H9 (cell line): ENCODE measurements around the gene GREB1L. TPM values are rescaled to one million over a fixed set of nuclear protein-coding genes. Genes with fewer than 3 reads are reported as not detected.

ENCODE experiments used
- DNase-seq: peaks from one replicate; pipeline ENCODE4 v3.0.0-alpha.2; 2017
- H2AFZ ChIP-seq: one replicate; pipeline ENCODE4 v1.6.1; 2013; ENCODE audit warnings: mild to moderate bottlenecking, low read length, control low read depth, moderate library complexity
- H2AK5ac ChIP-seq: 2 replicates; pipeline ENCODE4 v1.6.1; 2013; ENCODE audit warnings: low read length, control low read depth, mixed read lengths; ENCODE audit not compliant: insufficient read length
- H2BK120ac ChIP-seq: one replicate; pipeline ENCODE4 v1.6.1; 2013; ENCODE audit warnings: low read depth, mild to moderate bottlenecking, low read length, control low read depth, inconsistent platforms; ENCODE audit not compliant: poor library complexity, severe bottlenecking
- H2BK12ac ChIP-seq: 2 replicates; pipeline ENCODE4 v1.6.1; 2013; ENCODE audit warnings: low read length, control low read depth, mixed read lengths, low read depth; ENCODE audit not compliant: insufficient read length
- H2BK15ac ChIP-seq: 2 replicates; pipeline ENCODE4 v1.6.1; 2013; ENCODE audit warnings: low read depth, low read length, control low read depth
- H2BK20ac ChIP-seq: one replicate; pipeline ENCODE4 v1.6.1; 2013; ENCODE audit warnings: low read depth, mild to moderate bottlenecking, low read length, control low read depth, inconsistent platforms; ENCODE audit not compliant: poor library complexity, severe bottlenecking
- H2BK5ac ChIP-seq: 2 replicates; pipeline ENCODE4 v1.6.1; 2013; ENCODE audit warnings: low read length, control low read depth, mixed read lengths; ENCODE audit not compliant: insufficient read length
- H3K14ac ChIP-seq: 2 replicates; pipeline ENCODE4 v1.6.1; 2013; ENCODE audit warnings: low read length, control low read depth; ENCODE audit not compliant: insufficient read depth
- H3K18ac ChIP-seq: 2 replicates; pipeline ENCODE4 v1.6.1; 2013; ENCODE audit warnings: low read depth, mild to moderate bottlenecking, mixed read lengths, low read length, control low read depth; ENCODE audit not compliant: insufficient read length
- H3K23ac ChIP-seq: 2 replicates; pipeline ENCODE4 v1.6.1; 2013; ENCODE audit warnings: low read length, control low read depth, mixed read lengths, low read depth; ENCODE audit not compliant: insufficient read length
- H3K23me2 ChIP-seq: 2 replicates; pipeline ENCODE4 v1.6.1; 2013; ENCODE audit warnings: low read depth, mild to moderate bottlenecking, mixed read lengths, low read length, control low read depth; ENCODE audit not compliant: insufficient read length, poor library complexity, severe bottlenecking
- H3K27ac ChIP-seq: 2 replicates; pipeline ENCODE4 v1.5.1; 2013; ENCODE audit warnings: low read length, control low read depth, mixed read lengths, low read depth; ENCODE audit not compliant: insufficient read length
- H3K27me3 ChIP-seq: 2 replicates; pipeline ENCODE4 v1.6.1; 2013; ENCODE audit warnings: low read length, control low read depth, inconsistent platforms; ENCODE audit not compliant: insufficient read depth
- H3K4ac ChIP-seq: 2 replicates; pipeline ENCODE4 v1.6.1; 2013; ENCODE audit warnings: low read depth, mild to moderate bottlenecking, control low read depth, inconsistent platforms, low read length, moderate library complexity
- H3K4me1 ChIP-seq: 2 replicates; pipeline ENCODE4 v1.6.1; 2013; ENCODE audit warnings: low read length, control low read depth, inconsistent platforms; ENCODE audit not compliant: insufficient read depth
- H3K4me2 ChIP-seq: 2 replicates; pipeline ENCODE4 v1.6.1; 2013; ENCODE audit warnings: low read length, control low read depth, mixed read lengths; ENCODE audit not compliant: insufficient read length, insufficient read depth
- H3K56ac ChIP-seq: 2 replicates; pipeline ENCODE4 v1.6.1; 2013; ENCODE audit warnings: low read depth, mild to moderate bottlenecking, mixed read lengths, low read length, control low read depth; ENCODE audit not compliant: insufficient read length
- H3K79me1 ChIP-seq: 2 replicates; pipeline ENCODE4 v1.6.1; 2013; ENCODE audit warnings: low read depth, mild to moderate bottlenecking, moderate library complexity, low read length, control low read depth, inconsistent platforms; ENCODE audit not compliant: insufficient read depth, poor library complexity, severe bottlenecking
- H3K79me2 ChIP-seq: 2 replicates; pipeline ENCODE4 v1.6.1; 2013; ENCODE audit warnings: low read length, control low read depth, inconsistent platforms; ENCODE audit not compliant: insufficient read depth
- H3K9ac ChIP-seq: 2 replicates; pipeline ENCODE4 v1.6.1; 2013; ENCODE audit warnings: low read length, control low read depth, mixed read lengths; ENCODE audit not compliant: insufficient read length; ENCODE audit errors: extremely low read depth
- H3K9me3 ChIP-seq: one replicate; pipeline ENCODE4 v1.6.1; 2013; ENCODE audit warnings: low read depth, low read length, inconsistent platforms; ENCODE audit not compliant: control insufficient read depth
- H3T11ph ChIP-seq: one replicate; pipeline ENCODE4 v1.6.1; 2013; ENCODE audit warnings: mild to moderate bottlenecking, low read length, control low read depth, inconsistent platforms
- H4K20me1 ChIP-seq: one replicate; pipeline ENCODE4 v1.6.1; 2013; ENCODE audit not compliant: control insufficient read depth, insufficient read length, insufficient read depth
- H4K5ac ChIP-seq: 2 replicates; pipeline ENCODE4 v1.6.1; 2013; ENCODE audit warnings: low read depth, mild to moderate bottlenecking, mixed read lengths, low read length, control low read depth; ENCODE audit not compliant: insufficient read length
- H4K8ac ChIP-seq: replicated peaks from 2 replicates; pipeline ENCODE4 v1.6.1; 2013; ENCODE audit warnings: low read length, control low read depth, mixed read lengths, low read depth; ENCODE audit not compliant: insufficient read length
- H4K91ac ChIP-seq: 2 replicates; pipeline ENCODE4 v1.6.1; 2013; ENCODE audit warnings: low read depth, mild to moderate bottlenecking, moderate library complexity, mixed read lengths, low read length, control low read depth; ENCODE audit not compliant: insufficient read length
- H3K27ac Mint-ChIP-seq, 3 experiments: 2 replicates in 2 of 3; 3 replicates in 1 of 3; pipeline ENCODE4 v1.8.0; 2020 to 2021; ENCODE audit warnings: mixed read lengths in 3 of 3, mild to moderate bottlenecking in 1 of 3, moderate library complexity in 1 of 3
- H3K27me3 Mint-ChIP-seq: 2 replicates; pipeline ENCODE4 v1.8.0; 2021; ENCODE audit warnings: low read depth, mild to moderate bottlenecking, moderate library complexity, mixed read lengths
- H3K36me3 Mint-ChIP-seq, 3 experiments: 2 replicates in 2 of 3; 3 replicates in 1 of 3; pipeline ENCODE4 v1.8.0; 2020 to 2021; ENCODE audit warnings: low read depth in 3 of 3, mixed read lengths in 3 of 3; ENCODE audit not compliant: insufficient read depth in 1 of 3
- H3K4me1 Mint-ChIP-seq, 2 experiments: 2 replicates each; pipeline ENCODE4 v1.8.0; 2020; ENCODE audit warnings: mixed read lengths in 2 of 2
- H3K4me3 Mint-ChIP-seq, 2 experiments: 2 replicates in 1 of 2; 3 replicates in 1 of 2; pipeline ENCODE4 v1.8.0; 2020 to 2021; ENCODE audit warnings: mild to moderate bottlenecking in 2 of 2, mixed read lengths in 2 of 2, moderate library complexity in 1 of 2
- H3K9me3 Mint-ChIP-seq, 2 experiments: 2 replicates in 1 of 2; 3 replicates in 1 of 2; pipeline ENCODE4 v1.8.0; 2020; ENCODE audit warnings: mild to moderate bottlenecking in 2 of 2, mixed read lengths in 2 of 2, moderate library complexity in 1 of 2
- CTCF ChIP-seq: fragments of 200-600 bp; sonication (generic); conservative IDR thresholded peaks from 3 replicates; pipeline ENCODE4 v1.8.0; 2021; ENCODE audit warnings: antibody characterized with exemption, mild to moderate bottlenecking
- WGBS: extraction: QIAGEN DNeasy Blood & Tissue Kit; methylation state at CpG from one replicate; pipeline ENCODE4 v1.1.7; 2013; ENCODE audit warnings: missing lambda C conversion rate, low lambda C conversion rate, mixed read lengths; ENCODE audit not compliant: insufficient read length; ENCODE audit errors: extremely low coverage; 5-methylcytosine and 5-hydroxymethylcytosine counted together
- total RNA-seq: library from RNA; stranded (reverse); gene quantifications from 2 replicates; pipeline ENCODE4 v1.2.1, GENCODE V29; 2021

Gene GREB1L
- total RNA-seq, 1 experiment from 2014 or later: 2.7 TPM

DNA sequence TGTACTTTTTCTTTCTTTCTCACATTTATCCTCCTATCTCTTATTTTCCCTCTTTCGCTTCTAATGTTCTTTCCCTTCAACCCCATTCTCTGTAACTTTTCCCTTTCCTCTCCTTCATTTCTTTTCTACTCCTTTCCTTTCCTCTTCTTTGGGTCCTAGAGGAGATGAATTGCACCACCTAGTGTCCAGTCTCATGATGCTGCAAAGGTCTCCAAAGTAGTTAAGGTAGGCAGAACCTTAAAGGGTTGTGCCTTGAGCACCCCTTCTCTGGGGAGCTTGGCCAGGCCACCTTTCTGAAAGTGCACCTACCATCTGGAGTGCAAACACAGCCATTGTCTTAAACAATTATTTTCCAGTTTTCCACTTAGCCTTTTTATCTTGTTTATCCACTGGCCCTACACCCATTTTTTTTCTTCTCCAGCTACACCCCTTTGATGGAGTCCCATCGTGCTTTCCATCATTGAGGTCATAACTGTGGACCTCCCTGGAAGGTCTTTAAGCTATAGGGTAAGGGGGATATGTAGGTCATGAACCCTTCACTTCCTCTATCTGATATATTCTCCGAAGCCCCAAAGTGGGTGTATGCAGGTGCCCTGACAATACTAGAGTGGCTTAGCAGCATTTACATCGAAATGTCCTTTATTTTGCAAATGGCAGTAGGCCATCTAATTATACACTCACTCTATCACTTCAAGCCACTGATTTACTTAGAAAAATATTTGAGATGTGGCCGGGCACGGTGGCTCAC lies 202.6 kb downstream of the GREB1L start:
- H2AFZ ChIP-seq: no peak overlapping the region
- H3K4me3 Mint-ChIP-seq: no peak overlapping the region

More for the DNA sequence above, 202.6 kb downstream of the GREB1L start:
- no peak overlapping the region for H2BK20ac ChIP-seq
- peaks cover 0 to 8% (median 0%) of the 10 kb centered on the region in 3 experiments; a peak in 1 of 7 replicates for H3K36me3 Mint-ChIP-seq
- H3K27ac Mint-ChIP-seq: no peak overlapping the region; a peak in 1 of 7 replicates
- no peak overlapping the region for H4K8ac ChIP-seq
- no peaks in the 10 kb centered on the region for H4K20me1 ChIP-seq
- peaks cover 4 to 13% of the 10 kb centered on the region in 2 experiments for H3K4me1 Mint-ChIP-seq
- H3K27me3 ChIP-seq: no peaks in the 10 kb centered on the region
- no peak overlapping the region for H3K4ac ChIP-seq
- H4K5ac ChIP-seq: no peak overlapping the region
- no peaks in the 10 kb centered on the region for H3K79me2 ChIP-seq
- H3K79me1 ChIP-seq: no peaks in the 10 kb centered on the region
- no peak overlapping the region for H2BK120ac ChIP-seq
- no peaks in the 10 kb centered on the region for H3K4me1 ChIP-seq
- H3K4me2 ChIP-seq: no peak overlapping the region
- H3K27me3 Mint-ChIP-seq: peaks cover 26% of the 10 kb centered on the region
- H3K9me3 Mint-ChIP-seq: no peaks in the 10 kb centered on the region
- no peak overlapping the region for H3K14ac ChIP-seq
- no peak overlapping the region for H4K91ac ChIP-seq
- H2BK12ac ChIP-seq: no peak overlapping the region
- no peak overlapping the region for H3T11ph ChIP-seq
- no CpG with 5 or more reads among the region's 6 CpGs for WGBS
- no peak overlapping the region for H3K27ac ChIP-seq
- H2AK5ac ChIP-seq: no peak overlapping the region
- no peaks in the 10 kb centered on the region for H3K9me3 ChIP-seq
- peak; percentile 89 for TF ChIP-seq CTCF
- H3K18ac ChIP-seq: no peak overlapping the region
- H3K9ac ChIP-seq: no peak overlapping the region
- no peak overlapping the region for H3K56ac ChIP-seq
- no peak overlapping the region for H2BK5ac ChIP-seq
- no peak overlapping the region for H2BK15ac ChIP-seq
- DNase-seq: peak; percentile 48
- H3K23me2 ChIP-seq: no peaks in the 10 kb centered on the region
- no peak overlapping the region for H3K23ac ChIP-seq
